IPS-18c (cell line): ENCODE measurements around the gene PPP2R1B.
A peak's percentile ranks its signal among the peaks of the same experiment; 100 is the strongest.
"Not testable (repeated sequence)": the region's sequence is repeated elsewhere in the genome, so short reads cannot be mapped to it uniquely, and the experiment has no call there.

Experiments used
- H3K4me3 ChIP-seq: 2 replicates; pipeline ENCODE4 v1.7.0; 2013; ENCODE audit warnings: low read depth, mild to moderate bottlenecking, low read length, moderate library complexity; ENCODE audit not compliant: insufficient read depth
- H3K9me3 ChIP-seq: one replicate; pipeline ENCODE4 v1.6.1; 2013; ENCODE audit warnings: mild to moderate bottlenecking, low read length, moderate library complexity; ENCODE audit not compliant: control insufficient read depth, insufficient read depth

PPP2R1B gene

DNA sequence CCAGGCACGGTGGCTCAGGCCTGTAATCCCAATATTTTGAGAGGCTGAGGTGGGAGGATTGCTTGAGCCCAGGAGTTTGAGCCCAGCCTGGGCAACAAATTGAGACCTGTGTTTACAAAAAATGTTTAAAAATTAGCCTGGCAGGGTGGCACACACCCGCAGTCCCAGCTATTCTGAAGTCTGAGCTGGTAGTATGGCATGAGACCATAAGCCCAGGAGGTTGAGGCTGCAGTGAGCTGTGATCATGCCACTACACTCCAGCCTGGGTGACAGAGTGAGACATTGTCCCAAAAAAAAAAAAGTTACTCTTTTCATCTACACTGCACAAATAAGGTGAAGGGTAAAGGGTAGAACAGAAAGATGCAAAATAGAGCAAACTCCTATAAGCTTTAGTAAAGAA, 22.3 kb upstream of the PPP2R1B start:
- H3K4me3 ChIP-seq, result no peak overlapping the region
- no peaks in the 10 kb centered on the region for H3K9me3 ChIP-seq

- H3K4me3 ChIP-seq, result no peak overlapping the region
- H3K9me3 ChIP-seq, result peaks cover 2% of the 10 kb centered on the region
These were observed 21.9 kb upstream of the PPP2R1B start for GRCh38 chr11:111788051-111788450.

DNA sequence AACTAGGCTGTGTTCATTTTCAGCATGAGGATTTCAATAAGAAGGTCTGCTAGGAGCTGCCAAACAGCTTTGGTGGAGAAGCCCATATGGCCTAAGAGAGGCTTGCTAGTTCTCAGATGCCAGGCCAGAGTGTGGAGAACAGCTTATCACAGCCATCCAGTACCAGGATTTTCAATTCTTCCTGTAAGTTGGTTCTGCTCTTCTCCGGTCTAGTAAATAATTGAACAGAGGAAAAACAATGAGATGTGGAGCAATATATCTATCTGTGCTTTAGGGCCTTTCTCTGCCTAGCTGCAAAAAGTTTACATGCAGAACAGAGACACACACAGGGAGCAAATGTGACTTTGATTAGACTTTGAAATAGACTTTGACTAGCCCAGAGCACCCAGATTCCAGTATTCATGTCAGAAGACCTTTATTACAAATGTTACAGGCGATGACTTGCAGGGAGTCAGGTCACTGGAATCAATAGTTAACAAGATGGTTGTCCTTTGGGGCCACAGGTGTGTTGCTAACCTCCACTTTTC, 19.8 kb upstream of the PPP2R1B start:
- peaks cover 2% of the 10 kb centered on the region for H3K9me3 ChIP-seq
- H3K4me3 ChIP-seq, result no peak overlapping the region

DNA sequence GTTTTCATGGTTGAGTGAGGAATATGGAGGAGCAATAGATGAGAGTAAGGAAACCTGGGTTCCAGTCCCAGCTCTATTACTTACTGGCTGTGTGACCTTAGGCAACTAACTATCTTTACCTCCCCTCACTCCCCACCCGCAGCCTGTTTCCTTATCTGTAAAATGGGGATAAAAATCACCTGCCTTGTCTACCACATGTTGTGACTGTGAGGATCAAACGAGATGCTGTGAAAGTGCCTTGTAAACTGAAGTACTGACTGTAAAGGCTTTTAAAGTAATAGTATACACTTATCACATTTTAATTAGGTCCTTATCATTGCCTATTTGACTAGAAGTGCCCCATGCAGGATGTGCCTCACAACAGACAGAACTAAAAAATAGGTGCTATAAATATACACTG, 18.9 kb upstream of the PPP2R1B start:
- H3K4me3 ChIP-seq, result no peak overlapping the region

GRCh38 chr11:111784311-111784710, 18.1 kb upstream of the PPP2R1B start:
- not testable (repeated sequence) for H3K9me3 ChIP-seq, H3K4me3 ChIP-seq

More for the DNA sequence above, 18.9 kb upstream of the PPP2R1B start:
- peaks cover 2% of the 10 kb centered on the region for H3K9me3 ChIP-seq

- Histone ChIP-seq H3K9me3 (peaks cover 2% of the 10 kb centered on the region), H3K4me3 (no peak overlapping the region)
These were observed 16.0 kb upstream of the PPP2R1B start for GRCh38 chr11:111782109-111782741.

DNA sequence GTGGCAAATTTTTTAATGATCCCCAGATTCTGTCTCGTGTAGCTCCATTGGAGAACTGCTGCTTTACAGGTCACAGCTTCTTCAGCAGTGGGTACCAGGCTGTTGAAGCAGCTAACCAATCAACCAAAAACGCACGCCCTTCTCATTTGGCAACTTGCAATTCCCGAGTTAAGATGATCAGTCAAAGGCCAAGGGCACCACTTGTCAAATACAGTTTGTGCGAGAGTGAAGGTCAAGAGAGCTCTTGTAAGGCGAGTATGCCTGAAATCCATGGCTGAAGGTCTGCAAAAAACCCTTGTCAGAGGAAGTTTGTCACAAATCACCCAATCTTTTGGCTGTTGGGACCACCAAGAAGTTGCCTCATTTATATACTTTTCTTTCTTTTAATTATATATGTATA, 12.9 kb upstream of the PPP2R1B start:
- Histone ChIP-seq H3K4me3 (no peak overlapping the region), H3K9me3 (peaks cover 2% of the 10 kb centered on the region)

- Histone ChIP-seq H3K4me3 (no peak overlapping the region), H3K9me3 (no peaks in the 10 kb centered on the region)
These were observed 11.9 kb upstream of the PPP2R1B start for GRCh38 chr11:111778047-111778558.

GRCh38 chr11:111777094-111778046, 11.2 kb upstream of the PPP2R1B start:
- no peaks in the 10 kb centered on the region for H3K9me3 ChIP-seq
- no peak overlapping the region for H3K4me3 ChIP-seq

- H3K4me3 ChIP-seq, result no peak overlapping the region
These were observed 10.4 kb upstream of the PPP2R1B start for GRCh38 chr11:111776398-111777093.

DNA sequence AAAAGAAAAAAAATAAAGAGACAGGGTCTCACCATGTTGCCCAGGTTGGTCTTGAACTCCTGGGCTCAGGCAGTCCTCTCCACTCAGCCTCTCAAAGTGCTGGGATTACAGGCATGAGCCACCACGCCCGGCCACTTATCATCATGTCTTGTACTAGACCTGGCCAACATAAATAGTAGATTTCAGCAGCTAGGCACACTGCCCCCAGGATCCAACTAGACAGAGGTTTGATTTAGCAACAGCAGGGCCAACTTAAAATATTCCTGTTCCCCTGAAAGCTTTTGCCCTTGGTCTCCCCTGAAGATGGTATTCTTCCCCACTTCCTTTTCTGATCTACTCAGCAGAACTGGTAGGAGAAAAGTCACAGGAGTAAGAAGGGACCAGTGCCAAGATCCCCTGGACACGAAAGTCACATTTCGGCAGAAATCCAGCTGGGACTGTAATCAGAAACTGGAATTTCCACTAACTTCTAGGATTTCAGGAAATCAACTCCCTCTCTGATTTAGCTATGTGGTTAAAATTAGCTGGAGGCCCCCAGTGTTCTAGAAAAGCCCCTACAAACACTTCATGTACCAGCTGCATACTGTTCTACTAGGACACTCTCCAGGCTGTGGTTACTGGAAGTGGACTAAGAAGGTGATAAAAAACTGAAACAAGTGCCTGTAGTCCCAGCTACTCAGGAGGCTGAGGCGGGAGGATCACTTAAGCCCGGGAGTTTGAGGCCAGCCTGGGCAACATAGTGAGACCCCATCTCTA, 8.9 kb upstream of the PPP2R1B start:
- no peak overlapping the region for H3K4me3 ChIP-seq
- no peaks in the 10 kb centered on the region for H3K9me3 ChIP-seq

More at GRCh38 chr11:111776398-111777093, 10.4 kb upstream of the PPP2R1B start:
- no peaks in the 10 kb centered on the region for H3K9me3 ChIP-seq

- no peak overlapping the region for H3K4me3 ChIP-seq
- no peaks in the 10 kb centered on the region for H3K9me3 ChIP-seq
These were observed 6.3 kb upstream of the PPP2R1B start for GRCh38 chr11:111772535-111772934.

DNA sequence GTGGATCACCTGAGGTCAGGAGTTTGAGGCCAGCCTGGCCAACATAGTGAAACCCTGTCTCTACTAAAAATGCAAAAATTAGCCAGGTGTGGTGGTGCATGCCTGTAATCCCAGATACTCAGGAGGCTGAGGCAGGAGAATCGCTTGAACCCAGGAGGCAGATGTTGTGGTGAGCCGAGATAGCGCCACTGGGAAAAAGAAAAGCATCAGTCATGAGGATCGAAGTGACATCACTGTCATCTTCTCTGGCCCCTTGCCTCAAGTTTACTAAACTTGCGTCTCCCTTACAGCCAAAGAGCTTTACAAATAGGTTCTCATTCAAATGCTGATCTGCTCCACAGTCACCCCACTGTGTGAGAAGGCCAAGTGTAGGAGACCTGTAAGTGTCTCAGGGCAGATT, 5.0 kb upstream of the PPP2R1B start:
- 0 out of 2 replicates have a peak overlapping the region, but pooled peaks have one; percentile 24 for H3K4me3 ChIP-seq
- H3K9me3 ChIP-seq, result not testable (repeated sequence)

- Histone ChIP-seq H3K9me3 (no peaks in the 10 kb centered on the region), H3K4me3 (no peak overlapping the region)
These were observed 4.5 kb upstream of the PPP2R1B start for GRCh38 chr11:111770581-111771134.

DNA sequence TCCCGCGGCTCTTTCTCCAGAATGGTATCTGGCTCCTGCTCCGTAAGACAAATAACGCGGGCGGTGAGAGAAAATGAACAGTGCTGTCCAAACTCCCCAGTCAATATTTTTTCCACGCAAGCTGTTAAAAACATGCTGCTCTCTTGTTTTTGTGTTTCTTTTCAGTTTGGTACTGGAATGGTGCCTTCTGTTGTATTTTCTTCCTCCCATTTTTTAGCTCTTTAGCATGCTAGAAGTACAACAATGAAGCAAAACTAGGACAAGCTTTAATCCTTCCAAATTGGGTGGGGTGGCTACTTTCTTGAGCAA, 599 bp upstream of the PPP2R1B start:
- H3K9me3 ChIP-seq, result no peaks in the 10 kb centered on the region
- peak overlapping the region; percentile 96 for H3K4me3 ChIP-seq

DNA sequence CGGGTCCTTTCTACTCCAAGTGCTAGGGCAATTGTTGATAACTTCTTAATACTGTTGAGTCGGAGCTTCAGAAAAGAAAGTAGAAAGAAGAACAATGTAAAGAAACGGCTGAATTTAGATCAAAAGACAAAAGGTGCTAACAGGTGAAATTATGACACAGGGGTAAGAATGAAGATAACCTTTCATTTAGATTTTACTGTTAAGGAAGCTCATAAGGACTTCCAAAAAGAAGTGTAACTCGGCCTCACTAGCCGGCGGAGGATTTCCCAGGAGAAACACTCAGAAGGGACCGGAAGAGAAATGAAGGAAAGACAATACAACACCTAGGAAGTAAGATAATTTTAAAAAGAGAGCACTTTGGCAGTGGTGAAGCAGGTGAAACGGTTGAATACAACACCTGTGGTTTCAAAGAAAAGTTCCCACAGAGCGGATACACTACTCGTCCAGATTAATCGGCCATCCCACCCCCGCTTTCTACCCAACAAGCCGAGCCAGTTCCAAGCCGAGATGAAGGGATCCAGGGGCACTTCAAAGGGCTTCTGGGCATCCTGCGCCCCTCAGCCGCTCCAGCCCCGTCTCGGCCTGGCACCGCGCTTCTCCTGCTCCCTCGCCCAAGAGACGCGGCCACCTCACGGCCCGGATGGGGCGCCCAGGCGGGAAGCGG, 737 bp downstream of the PPP2R1B start:
- Histone ChIP-seq H3K4me3 (peak overlapping the region; percentile 96), H3K9me3 (no peaks in the 10 kb centered on the region)
